ENCODE data around the gene WDR3. TPM values are rescaled to one million over a fixed set of nuclear protein-coding genes. Genes with fewer than 3 reads are reported as not detected.

Gene WDR3
- total RNA-seq, 1 experiment from 2014 or later: 70.5 TPM

- Histone ChIP-seq H3K27ac (ENCODE audit: low read depth, low read length) (no peak overlapping the region), H3K9ac (ENCODE audit: low read length) (no peak overlapping the region), H3K4me3 (replicated peaks in 1 of 2; ENCODE audit: low read depth in 1 of 2, low read length in 2 of 2) (no peak overlapping the region), H4K20me1 (ENCODE audit: insufficient read depth) (no peaks in the 10 kb centered on the region), H3K79me2 (ENCODE audit: insufficient read depth, low read length) (no peaks in the 10 kb centered on the region), H2AFZ (ENCODE audit: low read depth, low read length, poor library complexity, severe bottlenecking) (no peak overlapping the region), H3K27me3 (ENCODE audit: insufficient read depth, low read length) (peaks cover 27% of the 10 kb centered on the region), H3K9me2 (ENCODE audit: insufficient read depth) (no peaks in the 10 kb centered on the region), H3K4me1 (ENCODE audit: control insufficient read depth in 1 of 2, insufficient read depth in 2 of 2, low read length in 2 of 2) (no peaks in the 10 kb centered on the region), H3K36me3 (ENCODE audit: control insufficient read depth in 1 of 2, insufficient read depth in 2 of 2, low read length in 2 of 2) (no peaks in the 10 kb centered on the region), H3K4me2 (ENCODE audit: low read length) (no peak overlapping the region), H3K9me3 (ENCODE audit: control insufficient read depth in 1 of 2, insufficient read depth in 1 of 2, low read depth in 1 of 2, low read length in 2 of 2) (no peaks in the 10 kb centered on the region)
- ChIA-PET CTCF (no interaction called here), RAD21 (ENCODE audit: low non-redundant PET in 1 of 2, low total read pairs in 2 of 2, uncharacterized antibody in 2 of 2, unreplicated experiment in 2 of 2) (no interaction called here), POLR2A (no interaction called here)
- DNase-seq (ENCODE audit: low read depth, low spot score) (no peak), ATAC-seq (no peak)
- BruUV-seq (replicated peaks): no TSS peak
- TF ChIP-seq CEBPB (IDR thresholded peaks at IDR 0.05; ENCODE audit: low read depth): no peak
- no peak for TF ChIP-seq ELF1 (IDR thresholded peaks at IDR 0.05; ENCODE audit: borderline replicate concordance, low read depth)
- intact Hi-C loops (cut with micrococcal nuclease): no loop called here
These were observed 83.1 kb downstream of the WDR3 start for GRCh38 chr1:118012515-118013124.

- no peak for DNase-seq (ENCODE audit: low read depth, low spot score)
- Histone ChIP-seq H3K9me3 (ENCODE audit: control insufficient read depth in 1 of 2, insufficient read depth in 1 of 2, low read depth in 1 of 2, low read length in 2 of 2) (no peaks in the 10 kb centered on the region), H3K27me3 (ENCODE audit: insufficient read depth, low read length) (peaks cover 31% of the 10 kb centered on the region), H2AFZ (ENCODE audit: low read depth, low read length, poor library complexity, severe bottlenecking) (no peak overlapping the region), H3K4me3 (replicated peaks in 1 of 2; ENCODE audit: low read depth in 1 of 2, low read length in 2 of 2) (no peak overlapping the region), H3K9ac (ENCODE audit: low read length) (no peak overlapping the region), H3K27ac (ENCODE audit: low read depth, low read length) (no peak overlapping the region), H3K9me2 (ENCODE audit: insufficient read depth) (no peaks in the 10 kb centered on the region), H4K20me1 (ENCODE audit: insufficient read depth) (no peaks in the 10 kb centered on the region), H3K4me1 (ENCODE audit: control insufficient read depth in 1 of 2, insufficient read depth in 2 of 2, low read length in 2 of 2) (no peaks in the 10 kb centered on the region), H3K79me2 (ENCODE audit: insufficient read depth, low read length) (no peaks in the 10 kb centered on the region), H3K36me3 (ENCODE audit: control insufficient read depth in 1 of 2, insufficient read depth in 2 of 2, low read length in 2 of 2) (no peaks in the 10 kb centered on the region), H3K4me2 (ENCODE audit: low read length) (no peak overlapping the region)
- ChIA-PET RAD21 (ENCODE audit: low non-redundant PET in 1 of 2, low total read pairs in 2 of 2, uncharacterized antibody in 2 of 2, unreplicated experiment in 2 of 2) (no interaction called here), POLR2A (no interaction called here), CTCF (no interaction called here)
- intact Hi-C loops (cut with micrococcal nuclease): no loop called here
- TF ChIP-seq REST (IDR thresholded peaks at IDR 0.05; ENCODE audit: low read depth) (no peak), ELF1 (IDR thresholded peaks at IDR 0.05; ENCODE audit: borderline replicate concordance, low read depth) (no peak), EZH2phosphoT487 (IDR thresholded peaks at IDR 0.05; ENCODE audit: borderline replicate concordance) (no peak), TCF7L2 (IDR thresholded peaks at IDR 0.05; ENCODE audit: borderline replicate concordance, extremely low read depth, insufficient read depth, insufficient read length) (no peak), POLR2A (IDR thresholded peaks at IDR 0.05; ENCODE audit: borderline replicate concordance, extremely low read depth, insufficient read depth, insufficient read length) (no peak), ZFX (IDR thresholded peaks at IDR 0.05) (no peak), CEBPB (IDR thresholded peaks at IDR 0.05; ENCODE audit: low read depth) (no peak), EGR1 (IDR thresholded peaks at IDR 0.05; ENCODE audit: low read depth) (no peak), JUND (IDR thresholded peaks at IDR 0.05) (no peak), ZNF274 (IDR thresholded peaks at IDR 0.05; ENCODE audit: low read depth, low read length) (no peak), RAD21 (IDR thresholded peaks at IDR 0.05; ENCODE audit: low read depth) (no peak), FOSL1 (IDR thresholded peaks at IDR 0.05; ENCODE audit: low read depth) (no peak)
- TF ChIP-seq, protein P1, sequence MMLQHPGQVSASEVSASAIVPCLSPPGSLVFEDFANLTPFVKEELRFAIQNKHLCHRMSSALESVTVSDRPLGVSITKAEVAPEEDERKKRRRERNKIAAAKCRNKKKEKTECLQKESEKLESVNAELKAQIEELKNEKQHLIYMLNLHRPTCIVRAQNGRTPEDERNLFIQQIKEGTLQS (IDR thresholded peaks at IDR 0.05): no peak
- TF ChIP-seq, protein P2, sequence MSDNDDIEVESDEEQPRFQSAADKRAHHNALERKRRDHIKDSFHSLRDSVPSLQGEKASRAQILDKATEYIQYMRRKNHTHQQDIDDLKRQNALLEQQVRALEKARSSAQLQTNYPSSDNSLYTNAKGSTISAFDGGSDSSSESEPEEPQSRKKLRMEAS (IDR thresholded peaks at IDR 0.05): no peak
- no TSS peak for BruUV-seq (replicated peaks)
- no peak for ATAC-seq
These were observed 83.8 kb downstream of the WDR3 start for GRCh38 chr1:118013336-118013735.
